ENCODE results near the gene CFAP68.

Gene CFAP68, protein sequence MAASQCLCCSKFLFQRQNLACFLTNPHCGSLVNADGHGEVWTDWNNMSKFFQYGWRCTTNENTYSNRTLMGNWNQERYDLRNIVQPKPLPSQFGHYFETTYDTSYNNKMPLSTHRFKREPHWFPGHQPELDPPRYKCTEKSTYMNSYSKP

GRCh38 chr11:111878849-111879636 is at the start of gene CFAP68, which contains the start of gene FDXACB1:
TSS of gene CFAP68 (plus strand) at chr11:111879541. CDS start at chr11:111879561, 20 bp downstream.
TSS of gene FDXACB1 (minus strand) at chr11:111879165. CDS start at chr11:111879132, 33 bp downstream.
- DNase-seq = peak; percentile 96 to 98

DNA sequence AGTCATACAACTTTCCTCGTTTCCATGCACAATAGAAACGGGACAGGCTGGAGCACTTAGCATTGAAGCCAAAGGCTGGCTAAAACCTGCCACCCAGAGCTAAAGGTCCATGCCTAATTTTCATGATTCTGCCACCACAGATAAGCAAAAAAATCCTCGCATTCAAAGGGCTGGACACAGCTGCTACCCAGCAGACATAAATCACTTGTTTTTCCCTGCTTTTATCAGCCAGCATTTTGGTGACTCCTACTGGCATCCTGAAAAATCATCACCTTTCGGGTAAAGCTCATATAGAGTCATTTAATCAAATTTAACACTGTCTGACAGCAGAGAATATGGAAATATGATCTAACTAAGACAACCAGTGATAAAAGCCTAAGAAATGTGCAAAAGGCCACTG is 45.8 kb upstream of the CFAP68 start:
- peak; percentile 21 to 31 for DNase-seq

- no peak for DNase-seq
Measured at GRCh38 chr11:111834432-111835163, 44.7 kb upstream of the CFAP68 start.

GRCh38 chr11:111835665-111836064 is 43.7 kb upstream of the CFAP68 start:
- no peak for DNase-seq

DNA sequence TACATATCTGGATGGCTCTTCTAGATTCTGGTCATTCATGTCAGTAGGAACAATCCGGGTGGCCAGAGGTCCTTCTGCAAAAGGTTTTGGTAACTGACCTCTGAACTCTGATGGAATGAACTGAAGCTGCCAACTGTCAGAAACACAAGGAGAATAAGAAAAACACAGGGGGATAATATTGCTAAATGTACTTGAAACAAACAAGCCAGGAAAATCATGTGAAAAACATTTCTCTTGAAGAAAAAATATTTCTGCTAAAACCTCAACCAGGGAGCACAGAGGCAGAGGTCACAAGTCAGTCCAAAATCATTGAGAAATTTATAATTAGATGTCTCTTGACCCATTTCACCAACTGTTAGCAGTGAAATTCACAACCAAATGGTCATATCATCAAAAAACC is 43.2 kb upstream of the CFAP68 start:
- no peak for DNase-seq

DNA sequence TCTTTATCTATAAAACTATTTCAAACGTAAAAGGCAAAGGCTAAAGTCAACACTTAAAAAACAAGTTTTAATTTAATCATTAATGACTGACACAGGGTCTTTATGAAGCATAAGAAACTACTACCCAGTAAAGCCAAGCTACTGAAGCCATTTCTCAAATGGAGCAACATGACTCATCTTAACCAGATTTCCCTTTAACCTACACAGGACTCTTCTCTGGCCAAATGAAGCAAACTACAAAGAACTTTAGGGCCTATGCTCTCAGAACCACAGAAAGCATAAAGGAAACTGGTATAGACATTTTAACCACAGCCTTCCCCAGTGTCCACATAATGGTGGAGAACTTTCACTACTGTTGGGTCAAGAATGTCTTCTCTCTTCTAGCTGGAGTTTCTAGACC is 42.6 kb upstream of the CFAP68 start:
- no peak for DNase-seq

DNA sequence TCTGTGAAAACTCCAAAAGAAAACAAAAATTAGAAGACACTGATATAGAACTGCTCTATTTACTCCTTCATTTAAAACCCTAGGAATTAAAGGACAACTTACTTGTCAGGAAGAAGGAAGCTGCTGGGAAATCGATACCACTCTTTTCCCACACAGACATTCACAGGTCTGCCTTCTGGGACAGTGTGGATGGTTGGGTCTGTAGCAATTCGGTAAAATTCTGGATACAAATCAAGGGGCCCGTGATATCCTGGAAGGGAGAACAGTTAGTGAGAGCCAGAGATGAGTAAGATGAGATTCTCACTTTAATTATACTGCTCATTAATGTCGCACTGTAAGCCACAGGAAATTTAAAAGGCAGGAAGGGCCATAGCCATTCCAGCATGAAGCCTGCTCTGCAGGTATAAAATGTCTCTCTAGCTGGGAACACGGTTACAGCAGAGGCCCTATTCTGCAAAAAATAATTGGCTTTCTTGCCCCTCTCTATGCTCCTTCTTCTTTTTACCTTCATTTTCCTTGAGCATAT is 41.9 kb upstream of the CFAP68 start:
- DNase-seq = no peak

DNA sequence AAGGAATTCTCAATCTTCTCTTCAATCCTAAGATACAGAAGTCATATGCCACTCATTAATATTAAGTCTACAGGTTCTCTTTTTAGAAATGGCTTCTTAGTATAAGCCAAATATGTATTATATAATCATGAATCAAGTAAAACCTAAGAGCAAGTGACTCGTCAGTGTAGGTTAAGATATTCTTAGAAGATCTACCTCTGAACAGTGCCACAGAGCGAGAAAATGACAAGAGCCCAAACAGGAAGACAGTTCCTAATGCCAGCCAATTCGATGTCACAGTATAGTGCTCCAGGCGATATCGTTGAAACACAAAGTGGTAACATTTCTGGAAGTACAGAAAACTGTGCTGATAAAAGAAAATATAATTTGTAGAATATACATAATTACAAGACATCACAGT is 41.3 kb upstream of the CFAP68 start:
- DNase-seq = no peak

DNA sequence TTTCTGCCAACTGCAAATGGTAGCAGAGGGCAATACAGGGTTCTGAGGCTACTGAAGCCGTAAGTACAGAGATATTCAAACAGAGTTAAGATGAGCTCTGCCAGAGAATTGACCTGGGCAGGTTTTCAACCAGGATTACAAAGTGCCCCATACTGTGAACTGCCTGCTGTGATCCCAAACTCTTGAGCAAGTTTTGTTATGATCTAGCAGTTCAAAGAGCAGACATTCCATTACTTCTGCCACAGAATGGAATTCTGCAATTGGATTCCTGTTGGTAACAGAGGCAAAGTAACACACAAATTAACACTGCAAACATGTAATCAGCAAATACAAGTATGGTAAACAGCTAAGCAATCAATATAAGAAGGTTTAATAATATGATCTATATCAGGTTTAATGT is 39.2 kb upstream of the CFAP68 start:
- no peak for DNase-seq

DNA sequence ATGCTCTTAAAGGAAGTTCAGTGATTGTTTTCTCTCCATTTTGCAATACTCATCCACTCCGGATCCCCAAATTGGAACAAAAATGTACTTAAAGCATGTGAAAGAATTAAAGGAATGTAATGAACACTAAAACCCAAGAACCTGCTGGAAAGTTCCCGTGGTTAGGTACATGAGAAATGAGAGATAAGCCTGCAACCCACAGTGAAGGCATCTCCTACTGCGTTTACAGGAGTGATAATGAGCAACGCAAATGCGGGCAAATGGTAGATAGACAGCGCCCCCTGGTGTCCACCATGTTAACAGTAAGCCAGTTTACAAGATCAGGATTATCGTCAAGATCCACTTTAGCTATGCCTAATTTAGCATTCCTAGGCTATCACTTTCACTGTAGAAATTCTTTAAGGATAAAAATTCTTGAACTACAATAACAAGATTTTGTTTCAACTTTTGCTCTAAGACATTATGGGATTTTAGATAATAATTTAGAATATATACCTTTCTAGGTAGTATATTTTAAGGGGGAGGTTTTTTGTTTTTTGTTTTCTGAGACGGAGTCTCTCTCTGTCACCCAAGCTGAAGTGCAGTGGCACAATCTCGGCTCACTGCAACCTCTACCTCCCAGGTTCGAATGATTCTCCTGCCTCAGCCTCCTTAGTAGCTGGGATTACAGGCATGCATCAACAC is 37.8 kb upstream of the CFAP68 start:
- peak; percentile 55 to 66 for DNase-seq

GRCh38 chr11:111843661-111844060 is 35.7 kb upstream of the CFAP68 start:
- no peak for DNase-seq

GRCh38 chr11:111845276-111846028 is 33.9 kb upstream of the CFAP68 start:
- DNase-seq = no peak

GRCh38 chr11:111846063-111846462 is 33.3 kb upstream of the CFAP68 start:
- no peak for DNase-seq

DNA sequence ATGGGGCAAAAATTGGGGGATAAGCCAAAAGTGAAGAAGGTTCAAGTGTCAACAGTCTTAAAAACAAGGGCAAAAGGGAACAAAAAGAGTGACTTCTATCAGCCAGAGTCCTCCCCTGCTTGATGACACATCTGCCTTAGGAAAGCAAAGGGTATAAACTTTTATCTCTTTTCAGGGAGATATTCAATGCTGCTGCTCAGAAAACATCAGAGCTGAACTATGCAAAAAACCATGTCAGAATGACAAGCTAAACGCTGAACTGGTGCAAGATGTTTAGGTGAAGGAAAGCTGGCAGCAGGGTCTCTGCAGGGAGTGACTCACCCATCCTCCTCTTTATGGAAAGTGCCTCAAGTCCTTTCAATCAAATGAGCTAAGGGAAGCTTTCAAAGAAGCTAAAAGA is 32.7 kb upstream of the CFAP68 start:
- DNase-seq = no peak

DNA sequence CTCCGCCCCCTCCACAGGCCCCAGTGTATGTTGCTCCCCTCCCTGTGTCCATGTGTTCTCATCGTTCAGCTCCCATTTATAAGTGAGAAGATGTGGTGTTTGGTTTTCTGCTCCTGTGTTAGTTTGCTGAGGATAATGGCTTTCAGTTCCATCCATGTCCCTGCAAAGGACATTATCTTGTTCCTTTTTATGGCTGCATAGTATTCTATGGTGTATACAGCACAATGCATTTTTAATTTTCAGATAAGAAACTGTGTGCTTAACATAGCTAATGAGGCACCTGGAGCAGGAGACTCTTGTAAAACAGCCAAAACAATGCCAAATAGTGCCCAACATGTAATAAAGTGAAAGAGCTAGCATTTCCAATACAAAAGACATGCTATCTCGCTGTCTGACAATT is 29.7 kb upstream of the CFAP68 start:
- no peak for DNase-seq

- no peak for DNase-seq
Measured at GRCh38 chr11:111851067-111851466, 28.3 kb upstream of the CFAP68 start.

DNA sequence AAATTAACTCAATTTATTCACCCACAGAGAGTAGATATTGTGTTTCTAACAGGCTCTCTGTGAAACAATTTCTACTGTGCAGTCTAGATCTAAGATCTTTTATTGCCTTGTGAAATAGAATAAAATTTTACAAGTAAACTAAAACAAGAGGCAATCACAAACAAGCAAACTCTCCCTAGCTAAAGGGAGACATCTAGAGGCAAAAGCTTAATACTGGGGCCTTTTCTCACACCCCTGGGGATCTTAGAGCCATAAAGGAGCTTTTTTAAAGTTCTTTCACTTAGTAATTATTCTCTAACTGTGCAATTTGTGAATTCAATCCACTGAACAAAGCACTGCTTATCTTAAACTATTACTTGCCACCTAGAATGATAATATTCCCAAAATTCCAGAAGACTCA is 27.7 kb upstream of the CFAP68 start:
- no peak for DNase-seq

DNA sequence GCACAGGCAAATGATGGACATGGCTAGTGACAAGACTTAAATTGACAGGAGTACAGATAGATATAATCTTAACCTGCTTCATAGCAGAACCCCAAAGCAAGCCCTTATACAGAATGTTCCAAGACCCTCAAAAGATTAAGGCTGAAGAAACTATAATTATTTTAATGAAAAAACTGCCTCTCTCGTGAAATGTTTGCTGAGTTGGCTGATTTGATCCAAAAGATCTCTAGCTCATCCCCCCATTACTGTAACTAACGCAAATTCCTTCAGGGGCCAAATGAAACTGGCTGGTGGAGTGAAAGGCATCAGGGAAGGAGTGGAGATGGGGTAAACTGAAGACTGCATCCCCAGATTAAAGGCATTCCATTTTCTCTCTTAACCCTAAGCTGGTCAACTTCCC is 27.2 kb upstream of the CFAP68 start:
- DNase-seq = no peak

GRCh38 chr11:111855506-111855905 is 23.8 kb upstream of the CFAP68 start:
- no peak for DNase-seq

- DNase-seq = no peak
Measured at GRCh38 chr11:111860257-111860656, 19.1 kb upstream of the CFAP68 start.

DNA sequence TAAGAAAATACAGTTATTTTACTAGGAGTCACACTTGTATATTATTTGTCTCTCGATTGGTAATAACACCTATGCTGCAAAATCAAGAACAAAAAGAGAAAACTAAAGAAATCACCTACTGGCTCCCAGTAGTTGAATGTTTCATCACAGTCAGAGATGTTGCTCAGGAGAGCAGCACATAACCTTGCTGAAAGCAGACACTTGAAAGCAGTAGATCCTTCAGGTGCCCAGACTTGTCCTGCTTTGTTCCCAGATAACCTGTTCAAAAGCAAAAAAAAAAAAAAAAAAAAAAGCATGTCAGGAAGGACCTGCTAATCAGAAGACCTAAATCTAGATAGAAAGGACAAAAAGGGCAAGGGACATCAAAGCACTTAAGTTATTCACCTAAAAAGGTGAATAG is 9.2 kb upstream of the CFAP68 start:
- DNase-seq = no peak

DNA sequence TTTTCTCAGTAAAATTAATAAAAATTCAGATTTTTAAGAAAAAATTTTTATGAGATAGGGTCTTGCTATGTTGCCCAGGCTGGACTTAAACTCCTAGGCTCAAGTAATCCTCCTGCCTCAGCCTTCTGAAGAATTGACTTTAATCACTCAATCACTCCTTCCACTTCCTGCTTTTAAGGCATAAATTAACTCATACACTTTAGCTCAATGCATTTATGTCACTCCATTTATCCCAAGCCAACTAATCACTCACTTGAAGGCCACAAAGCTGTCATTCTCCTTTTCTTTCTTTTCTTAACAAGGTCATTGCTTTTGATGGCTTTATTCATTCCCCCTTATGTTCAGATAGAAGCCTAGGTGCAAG is 8.8 kb upstream of the CFAP68 start:
- no peak for DNase-seq
